Body of pancreas (tissue), 4 donors: ENCODE measurements around the gene ABHD12B.

Experiments used
- CTCF ChIP-seq, 7 experiments: fragments of 450-650 bp in 4 of 7; fragments of 200-600 bp in 3 of 7; sonication (generic) in 3 of 7; IDR thresholded peaks; one replicate each; pipeline ENCODE4 v1.5.1; 2016 to 2019; ENCODE audit warnings: antibody characterized with exemption in 7 of 7
- POLR2A ChIP-seq, 3 donors: fragments of 450-650 bp; IDR thresholded peaks; one replicate each; pipeline ENCODE4 v1.6.1; 2016; ENCODE audit warnings: antibody characterized with exemption in 3 of 3, mild to moderate bottlenecking in 2 of 3

GRCh38 chr14:50864237-50864636 lies 7.6 kb upstream of the ABHD12B start:
- TF ChIP-seq CTCF (IDR thresholded peaks at IDR 0.05) (no peak), POLR2A (IDR thresholded peaks at IDR 0.05) (no peak)
